Measurements from ENCODE around the gene SYT1.
A peak's percentile ranks its signal among the peaks of the same experiment; 100 is the strongest.

The SYT1 gene

DNA sequence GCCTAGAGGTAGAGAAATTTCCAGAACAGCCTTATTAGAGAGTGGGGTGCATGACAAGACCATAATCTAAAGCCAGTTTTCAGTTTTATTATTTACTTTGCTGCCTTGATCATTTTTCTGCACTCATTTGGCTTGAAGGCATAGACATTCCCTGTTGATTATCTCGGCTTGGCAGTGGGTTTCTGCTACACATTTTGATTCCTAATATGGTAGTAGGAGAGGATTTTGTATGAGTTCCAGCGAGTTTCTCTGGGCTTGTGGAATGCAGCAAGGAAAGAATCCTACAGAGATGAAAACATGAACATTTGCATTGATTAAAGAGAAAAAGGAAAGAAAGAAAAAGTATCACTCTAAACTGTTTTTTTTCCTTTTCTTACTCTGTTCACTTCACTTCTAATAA is 545.0 kb downstream of the SYT1 start:
- peak overlapping the region; percentile 87 for H3K9ac ChIP-seq (ENCODE audit: insufficient read length)
- peak overlapping the region; percentile 99 for H3K27ac ChIP-seq
- H3K36me3 ChIP-seq (ENCODE audit: insufficient read depth, low read length) = no peaks in the 10 kb centered on the region
- TF ChIP-seq FOXP2 (optimal IDR thresholded peaks at IDR 0.05; ENCODE audit: control extremely low read depth, extremely low read length, insufficient read depth) (peak; percentile 25), POLR2AphosphoS5 (IDR thresholded peaks at IDR 0.05; ENCODE audit: borderline replicate concordance, low read depth, low read length) (no peak), EZH2 (IDR thresholded peaks at IDR 0.05) (no peak)
- H3K9me3 ChIP-seq (ENCODE audit: low read depth, low read length) = no peaks in the 10 kb centered on the region
- peak overlapping the region; percentile 66 for H3K4me3 ChIP-seq
- DNase-seq (ENCODE audit: low read depth, low spot score) = peak; percentile 75

DNA sequence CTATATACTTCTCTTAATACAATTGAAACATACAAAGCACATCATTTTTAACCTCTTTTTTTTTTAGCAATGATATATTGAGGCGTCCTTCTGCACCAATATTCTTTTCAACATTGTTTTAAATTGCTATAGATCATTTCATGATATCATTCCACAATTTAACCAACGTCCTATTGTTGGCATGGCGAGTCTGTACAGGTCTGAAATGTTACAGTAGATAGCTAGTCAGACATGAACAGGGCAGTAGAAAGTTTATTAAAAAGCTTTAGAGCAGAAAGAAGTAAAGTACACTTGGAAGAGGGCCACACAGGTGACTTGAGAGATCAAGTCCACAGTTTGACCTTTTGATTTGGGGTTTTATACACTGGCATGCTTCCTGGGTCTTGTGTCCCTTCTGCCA is 547.2 kb downstream of the SYT1 start:
- no peak for TF ChIP-seq FOXP2 (optimal IDR thresholded peaks at IDR 0.05; ENCODE audit: control extremely low read depth, extremely low read length, insufficient read depth)
- no peak for TF ChIP-seq POLR2AphosphoS5 (IDR thresholded peaks at IDR 0.05; ENCODE audit: borderline replicate concordance, low read depth, low read length)
- no peak for TF ChIP-seq EZH2 (IDR thresholded peaks at IDR 0.05)
- Histone ChIP-seq H3K36me3 (ENCODE audit: insufficient read depth, low read length) (no peaks in the 10 kb centered on the region), H3K27ac (no peak overlapping the region), H3K4me3 (no peak overlapping the region), H3K9me3 (ENCODE audit: low read depth, low read length) (no peaks in the 10 kb centered on the region), H3K9ac (ENCODE audit: insufficient read length) (no peak overlapping the region)
- no peak for DNase-seq (ENCODE audit: low read depth, low spot score)

DNA sequence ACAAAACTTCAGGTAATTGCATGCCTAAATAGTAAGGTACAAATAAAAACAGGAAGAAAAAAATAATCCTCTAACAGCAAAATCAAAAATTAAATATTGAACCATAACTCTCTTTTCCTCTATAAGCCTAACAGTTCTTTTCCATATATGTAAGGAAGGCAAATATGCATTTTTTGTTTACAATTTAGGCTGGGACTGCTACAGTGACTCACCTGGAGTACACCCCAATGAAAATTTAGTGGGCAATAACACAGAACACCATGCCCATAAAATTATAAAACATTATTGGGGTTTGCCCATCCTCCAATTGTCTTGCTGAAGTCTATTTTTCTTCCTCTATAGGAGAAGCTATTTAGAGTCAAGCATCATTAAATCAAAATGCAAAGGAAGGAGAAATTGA is 549.2 kb downstream of the SYT1 start:
- H3K4me3 ChIP-seq = no peak overlapping the region
- no peak for TF ChIP-seq POLR2AphosphoS5 (IDR thresholded peaks at IDR 0.05; ENCODE audit: borderline replicate concordance, low read depth, low read length)
- no peak for TF ChIP-seq EZH2 (IDR thresholded peaks at IDR 0.05)
- TF ChIP-seq FOXP2 (optimal IDR thresholded peaks at IDR 0.05; ENCODE audit: control extremely low read depth, extremely low read length, insufficient read depth) = no peak
- H3K36me3 ChIP-seq (ENCODE audit: insufficient read depth, low read length) = no peaks in the 10 kb centered on the region
- H3K27ac ChIP-seq = no peak overlapping the region
- H3K9me3 ChIP-seq (ENCODE audit: low read depth, low read length) = no peaks in the 10 kb centered on the region
- H3K9ac ChIP-seq (ENCODE audit: insufficient read length) = no peak overlapping the region
- DNase-seq (ENCODE audit: low read depth, low spot score) = no peak

DNA sequence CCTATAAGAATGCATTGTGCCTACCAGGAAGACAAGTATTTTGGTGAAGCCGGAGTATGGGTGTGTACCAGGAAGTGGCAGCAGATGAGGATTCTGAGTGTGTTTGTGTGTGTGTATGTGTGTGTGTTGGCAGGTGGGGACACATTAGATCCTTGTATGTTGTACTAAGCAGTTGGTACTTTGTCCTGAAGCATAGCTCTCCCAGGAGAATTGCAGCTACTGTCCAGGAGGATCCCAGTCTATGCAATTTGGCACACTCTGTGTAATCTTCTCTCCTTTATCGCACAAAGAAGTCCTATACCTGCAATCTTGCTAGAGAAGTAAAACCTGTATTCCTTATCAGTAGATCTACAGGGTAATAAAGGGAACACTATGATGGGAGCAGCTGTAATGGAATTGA is 549.7 kb downstream of the SYT1 start:
- no peaks in the 10 kb centered on the region for H3K36me3 ChIP-seq (ENCODE audit: insufficient read depth, low read length)
- no peak overlapping the region for H3K27ac ChIP-seq
- TF ChIP-seq FOXP2 (optimal IDR thresholded peaks at IDR 0.05; ENCODE audit: control extremely low read depth, extremely low read length, insufficient read depth) (no peak), POLR2AphosphoS5 (IDR thresholded peaks at IDR 0.05; ENCODE audit: borderline replicate concordance, low read depth, low read length) (no peak), EZH2 (IDR thresholded peaks at IDR 0.05) (no peak)
- no peak overlapping the region for H3K9ac ChIP-seq (ENCODE audit: insufficient read length)
- no peak overlapping the region for H3K4me3 ChIP-seq
- no peaks in the 10 kb centered on the region for H3K9me3 ChIP-seq (ENCODE audit: low read depth, low read length)
- no peak for DNase-seq (ENCODE audit: low read depth, low spot score)

DNA sequence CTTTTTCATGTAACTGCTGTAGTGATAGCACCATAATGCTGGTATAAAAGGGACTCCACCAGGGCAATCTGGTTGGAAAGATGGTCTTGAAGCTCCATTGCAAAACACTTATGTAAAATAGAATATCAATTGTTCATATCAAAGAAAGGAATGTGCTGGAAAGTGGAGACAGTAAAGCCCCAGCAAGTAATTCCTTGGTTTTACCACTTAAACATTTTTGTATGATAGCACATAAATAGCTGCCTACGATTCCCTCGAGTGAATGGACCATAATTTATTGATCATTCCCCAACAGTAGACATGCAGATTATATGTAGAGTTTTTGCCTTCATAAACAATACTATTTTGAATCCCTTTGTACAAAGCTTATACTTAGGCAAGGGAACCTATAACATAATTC is 550.7 kb downstream of the SYT1 start:
- no peak for DNase-seq (ENCODE audit: low read depth, low spot score)
- H3K36me3 ChIP-seq (ENCODE audit: insufficient read depth, low read length) = no peaks in the 10 kb centered on the region
- TF ChIP-seq EZH2 (IDR thresholded peaks at IDR 0.05) (no peak), POLR2AphosphoS5 (IDR thresholded peaks at IDR 0.05; ENCODE audit: borderline replicate concordance, low read depth, low read length) (no peak), FOXP2 (optimal IDR thresholded peaks at IDR 0.05; ENCODE audit: control extremely low read depth, extremely low read length, insufficient read depth) (no peak)
- no peak overlapping the region for H3K27ac ChIP-seq
- no peaks in the 10 kb centered on the region for H3K9me3 ChIP-seq (ENCODE audit: low read depth, low read length)
- no peak overlapping the region for H3K4me3 ChIP-seq
- H3K9ac ChIP-seq (ENCODE audit: insufficient read length) = no peak overlapping the region

DNA sequence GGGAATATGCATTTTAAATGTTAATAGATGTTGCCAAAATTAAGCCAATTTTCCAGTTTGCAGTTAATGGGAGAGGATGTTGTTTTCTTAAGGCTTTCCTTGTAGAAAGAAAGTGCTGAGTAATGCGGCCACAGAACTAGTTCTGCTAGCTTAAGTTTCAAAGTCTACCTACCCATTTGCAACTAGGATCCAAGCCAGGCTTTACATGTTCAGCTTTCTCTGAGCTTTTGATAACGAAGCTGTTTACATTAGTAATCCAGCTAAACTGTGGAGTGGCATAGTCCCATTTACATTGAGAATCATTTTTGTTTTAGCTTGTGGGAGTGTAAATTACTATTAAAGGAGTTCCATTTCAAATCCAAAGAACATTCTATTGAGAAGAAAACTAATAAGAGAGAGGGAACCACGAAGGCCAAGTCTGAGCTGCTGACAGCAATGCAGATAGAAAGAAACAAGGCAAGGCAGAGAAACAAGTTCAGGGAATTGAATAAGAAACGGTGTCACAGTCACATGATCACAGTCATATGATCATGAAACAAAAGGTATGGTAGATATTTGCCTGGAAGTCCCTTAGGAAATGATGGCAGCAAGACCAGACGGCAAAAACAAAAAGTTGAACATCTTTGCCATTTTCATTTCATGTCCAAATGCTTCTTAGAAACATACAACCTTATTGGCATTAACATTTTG is 551.3 kb downstream of the SYT1 start:
- no peaks in the 10 kb centered on the region for H3K36me3 ChIP-seq (ENCODE audit: insufficient read depth, low read length)
- no peak overlapping the region for H3K27ac ChIP-seq
- no peak overlapping the region for H3K9ac ChIP-seq (ENCODE audit: insufficient read length)
- H3K4me3 ChIP-seq = no peak overlapping the region
- H3K9me3 ChIP-seq (ENCODE audit: low read depth, low read length) = no peaks in the 10 kb centered on the region
- no peak for DNase-seq (ENCODE audit: low read depth, low spot score)
- TF ChIP-seq FOXP2 (optimal IDR thresholded peaks at IDR 0.05; ENCODE audit: control extremely low read depth, extremely low read length, insufficient read depth) (no peak), EZH2 (IDR thresholded peaks at IDR 0.05) (no peak), POLR2AphosphoS5 (IDR thresholded peaks at IDR 0.05; ENCODE audit: borderline replicate concordance, low read depth, low read length) (no peak)

DNA sequence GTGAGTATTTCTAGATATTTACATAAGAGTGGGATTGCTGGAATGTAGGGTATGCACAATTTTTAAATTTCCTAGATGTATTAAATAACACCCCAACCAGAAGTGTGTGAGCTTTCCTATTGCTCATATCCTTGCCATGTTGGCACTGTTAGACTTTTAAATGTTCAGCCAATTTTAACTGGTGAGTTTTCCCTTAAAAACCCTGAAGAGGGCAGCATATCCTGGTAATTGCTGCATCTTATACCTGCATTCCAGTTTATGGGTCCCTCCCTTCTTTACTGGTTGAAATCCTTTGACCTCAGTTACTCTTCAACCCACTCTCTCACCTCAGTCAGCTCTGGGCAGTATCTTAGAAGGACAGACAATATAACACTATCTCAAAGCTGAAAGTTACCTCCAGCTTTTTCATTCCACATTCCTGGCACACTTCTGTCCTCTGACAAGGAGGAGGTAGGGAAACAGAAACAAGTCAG is 555.6 kb downstream of the SYT1 start:
- Histone ChIP-seq H3K27ac (no peak overlapping the region), H3K4me3 (no peak overlapping the region), H3K36me3 (ENCODE audit: insufficient read depth, low read length) (no peaks in the 10 kb centered on the region), H3K9ac (ENCODE audit: insufficient read length) (no peak overlapping the region), H3K9me3 (ENCODE audit: low read depth, low read length) (no peaks in the 10 kb centered on the region)
- DNase-seq (ENCODE audit: low read depth, low spot score) = no peak
- TF ChIP-seq EZH2 (IDR thresholded peaks at IDR 0.05) = no peak
- no peak for TF ChIP-seq FOXP2 (optimal IDR thresholded peaks at IDR 0.05; ENCODE audit: control extremely low read depth, extremely low read length, insufficient read depth)
- no peak for TF ChIP-seq POLR2AphosphoS5 (IDR thresholded peaks at IDR 0.05; ENCODE audit: borderline replicate concordance, low read depth, low read length)

DNA sequence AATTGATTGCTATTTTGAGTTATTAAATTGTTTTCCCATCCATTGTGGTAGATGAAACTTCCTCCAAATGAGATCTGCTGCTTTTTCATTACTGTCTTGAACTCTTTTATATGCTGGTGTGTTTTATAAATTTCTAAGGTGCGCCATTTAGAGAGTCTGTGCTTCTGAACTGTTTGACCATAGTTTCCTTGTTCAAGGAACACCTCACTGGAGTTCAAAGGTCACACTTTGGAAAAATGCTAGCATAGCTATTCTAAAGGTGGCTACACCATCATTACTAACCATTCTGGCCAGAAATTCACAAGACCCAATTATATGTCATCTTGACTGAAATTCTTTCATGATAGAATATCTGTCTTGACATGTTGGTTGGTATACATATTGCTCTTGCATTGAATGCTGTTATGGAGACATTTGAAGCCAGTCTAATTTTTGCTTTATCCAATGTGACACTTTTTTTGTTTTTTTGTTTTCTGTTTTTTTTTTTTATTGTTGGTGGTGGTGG is 556.7 kb downstream of the SYT1 start:
- DNase-seq (ENCODE audit: low read depth, low spot score) = no peak
- Histone ChIP-seq H3K27ac (no peak overlapping the region), H3K4me3 (no peak overlapping the region), H3K9ac (ENCODE audit: insufficient read length) (no peak overlapping the region), H3K9me3 (ENCODE audit: low read depth, low read length) (no peaks in the 10 kb centered on the region), H3K36me3 (ENCODE audit: insufficient read depth, low read length) (no peaks in the 10 kb centered on the region)
- TF ChIP-seq FOXP2 (optimal IDR thresholded peaks at IDR 0.05; ENCODE audit: control extremely low read depth, extremely low read length, insufficient read depth) (no peak), EZH2 (IDR thresholded peaks at IDR 0.05) (no peak), POLR2AphosphoS5 (IDR thresholded peaks at IDR 0.05; ENCODE audit: borderline replicate concordance, low read depth, low read length) (no peak)
